Measurements from ENCODE around the gene SPNS2. TPM values are rescaled to one million over a fixed set of nuclear protein-coding genes. Genes with fewer than 3 reads are reported as not detected.

The SPNS2 gene
- total RNA-seq, 1 experiment from 2014 or later, result 1.9 TPM

DNA sequence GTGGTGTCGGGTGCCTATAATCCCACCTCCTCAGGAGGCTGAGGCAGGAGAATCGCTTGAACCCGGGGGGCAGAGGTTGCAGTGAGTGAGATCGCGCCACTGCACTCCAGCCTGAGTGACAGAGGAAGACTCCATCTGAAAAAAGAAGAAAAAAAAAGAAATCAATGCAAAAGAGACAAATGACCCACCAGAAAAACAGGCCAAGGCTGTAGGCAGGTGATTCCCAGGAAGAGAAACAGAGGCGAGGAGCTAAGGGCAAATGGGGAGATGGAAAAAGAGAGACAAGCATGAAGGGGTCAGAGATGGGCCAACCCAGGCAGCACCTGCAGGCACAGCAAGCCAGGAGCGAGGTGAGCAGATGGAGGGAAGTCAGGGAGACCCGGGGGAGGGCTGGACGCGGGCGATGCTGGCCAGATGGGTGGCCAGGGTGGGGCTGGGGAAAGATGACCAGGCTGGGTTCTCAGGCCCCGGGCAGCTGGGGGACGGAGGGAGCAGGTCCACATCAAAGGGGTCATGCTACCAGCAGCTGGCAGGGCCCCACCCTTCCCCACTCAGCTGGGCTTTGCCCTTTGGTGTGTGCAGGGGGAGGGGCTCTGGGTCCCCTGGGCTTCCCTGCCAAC, 31.0 kb downstream of the SPNS2 start:
- Histone ChIP-seq H3K27me3 (ENCODE audit: control insufficient read depth, insufficient read depth, low read length) (no peaks in the 10 kb centered on the region), H3K27ac (ENCODE audit: low read length) (no peak overlapping the region), H3K36me3 (ENCODE audit: control insufficient read depth, insufficient read depth, low read length) (no peaks in the 10 kb centered on the region), H3K4me1 (ENCODE audit: control insufficient read depth, insufficient read depth, low read length) (peaks cover 7% of the 10 kb centered on the region), H3K9me3 (ENCODE audit: control insufficient read depth, insufficient read depth, low read depth, low read length) (no peaks in the 10 kb centered on the region), H3K4me3 (ENCODE audit: low read depth in 2 of 2, low read length in 2 of 2) (no peak overlapping the region)
- TF ChIP-seq POLR2AphosphoS5 (IDR thresholded peaks at IDR 0.05; ENCODE audit: low read depth, low read length), result no peak
- TF ChIP-seq, protein P1, sequence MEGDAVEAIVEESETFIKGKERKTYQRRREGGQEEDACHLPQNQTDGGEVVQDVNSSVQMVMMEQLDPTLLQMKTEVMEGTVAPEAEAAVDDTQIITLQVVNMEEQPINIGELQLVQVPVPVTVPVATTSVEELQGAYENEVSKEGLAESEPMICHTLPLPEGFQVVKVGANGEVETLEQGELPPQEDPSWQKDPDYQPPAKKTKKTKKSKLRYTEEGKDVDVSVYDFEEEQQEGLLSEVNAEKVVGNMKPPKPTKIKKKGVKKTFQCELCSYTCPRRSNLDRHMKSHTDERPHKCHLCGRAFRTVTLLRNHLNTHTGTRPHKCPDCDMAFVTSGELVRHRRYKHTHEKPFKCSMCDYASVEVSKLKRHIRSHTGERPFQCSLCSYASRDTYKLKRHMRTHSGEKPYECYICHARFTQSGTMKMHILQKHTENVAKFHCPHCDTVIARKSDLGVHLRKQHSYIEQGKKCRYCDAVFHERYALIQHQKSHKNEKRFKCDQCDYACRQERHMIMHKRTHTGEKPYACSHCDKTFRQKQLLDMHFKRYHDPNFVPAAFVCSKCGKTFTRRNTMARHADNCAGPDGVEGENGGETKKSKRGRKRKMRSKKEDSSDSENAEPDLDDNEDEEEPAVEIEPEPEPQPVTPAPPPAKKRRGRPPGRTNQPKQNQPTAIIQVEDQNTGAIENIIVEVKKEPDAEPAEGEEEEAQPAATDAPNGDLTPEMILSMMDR (IDR thresholded peaks at IDR 0.05), result no peak
- TF ChIP-seq, protein P2, sequence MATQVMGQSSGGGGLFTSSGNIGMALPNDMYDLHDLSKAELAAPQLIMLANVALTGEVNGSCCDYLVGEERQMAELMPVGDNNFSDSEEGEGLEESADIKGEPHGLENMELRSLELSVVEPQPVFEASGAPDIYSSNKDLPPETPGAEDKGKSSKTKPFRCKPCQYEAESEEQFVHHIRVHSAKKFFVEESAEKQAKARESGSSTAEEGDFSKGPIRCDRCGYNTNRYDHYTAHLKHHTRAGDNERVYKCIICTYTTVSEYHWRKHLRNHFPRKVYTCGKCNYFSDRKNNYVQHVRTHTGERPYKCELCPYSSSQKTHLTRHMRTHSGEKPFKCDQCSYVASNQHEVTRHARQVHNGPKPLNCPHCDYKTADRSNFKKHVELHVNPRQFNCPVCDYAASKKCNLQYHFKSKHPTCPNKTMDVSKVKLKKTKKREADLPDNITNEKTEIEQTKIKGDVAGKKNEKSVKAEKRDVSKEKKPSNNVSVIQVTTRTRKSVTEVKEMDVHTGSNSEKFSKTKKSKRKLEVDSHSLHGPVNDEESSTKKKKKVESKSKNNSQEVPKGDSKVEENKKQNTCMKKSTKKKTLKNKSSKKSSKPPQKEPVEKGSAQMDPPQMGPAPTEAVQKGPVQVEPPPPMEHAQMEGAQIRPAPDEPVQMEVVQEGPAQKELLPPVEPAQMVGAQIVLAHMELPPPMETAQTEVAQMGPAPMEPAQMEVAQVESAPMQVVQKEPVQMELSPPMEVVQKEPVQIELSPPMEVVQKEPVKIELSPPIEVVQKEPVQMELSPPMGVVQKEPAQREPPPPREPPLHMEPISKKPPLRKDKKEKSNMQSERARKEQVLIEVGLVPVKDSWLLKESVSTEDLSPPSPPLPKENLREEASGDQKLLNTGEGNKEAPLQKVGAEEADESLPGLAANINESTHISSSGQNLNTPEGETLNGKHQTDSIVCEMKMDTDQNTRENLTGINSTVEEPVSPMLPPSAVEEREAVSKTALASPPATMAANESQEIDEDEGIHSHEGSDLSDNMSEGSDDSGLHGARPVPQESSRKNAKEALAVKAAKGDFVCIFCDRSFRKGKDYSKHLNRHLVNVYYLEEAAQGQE (IDR thresholded peaks at IDR 0.05; ENCODE audit: insufficient read depth in 1 of 2, low read depth in 2 of 2, low read length in 1 of 2), result no peak
- ATAC-seq (no peak), DNase-seq (ENCODE audit: low read depth, low spot score) (no peak)
- POLR2A ChIA-PET, result no interaction called here
- intact Hi-C loops (cut with micrococcal nuclease; ENCODE audit: unreplicated experiment), result no loop called here
- no TSS peak for BruUV-seq (replicated peaks)
- CTCF ChIA-PET, result interaction anchor here (0.6 kb wide), 1 partner anchor 236 kb away, joined by 3 read pairs; no protein-coding TSS in a partner anchor
- in situ Hi-C loops (cut with HindIII; ENCODE audit: low pct_unique_long_range_greater_than_20kb, low sequenced_read_pairs), result no loop called here

GRCh38 chr17:4530799-4531730, 32.4 kb downstream of the SPNS2 start:
- BruUV-seq (replicated peaks), result no TSS peak
- no peak for DNase-seq (ENCODE audit: low read depth, low spot score)
- peaks cover 12% of the 10 kb centered on the region for H3K4me1 ChIP-seq (ENCODE audit: control insufficient read depth, insufficient read depth, low read length)
- H3K36me3 ChIP-seq (ENCODE audit: control insufficient read depth, insufficient read depth, low read length), result no peaks in the 10 kb centered on the region
- no peaks in the 10 kb centered on the region for H3K27me3 ChIP-seq (ENCODE audit: control insufficient read depth, insufficient read depth, low read length)
- POLR2A ChIA-PET, result no interaction called here
- no peaks in the 10 kb centered on the region for H3K9me3 ChIP-seq (ENCODE audit: control insufficient read depth, insufficient read depth, low read depth, low read length)
- intact Hi-C loops (cut with micrococcal nuclease; ENCODE audit: unreplicated experiment) (no loop called here), in situ Hi-C loops (cut with HindIII; ENCODE audit: low pct_unique_long_range_greater_than_20kb, low sequenced_read_pairs) (no loop called here)
- H3K4me3 ChIP-seq (ENCODE audit: low read depth in 2 of 2, low read length in 2 of 2), result no peak overlapping the region
- ATAC-seq, result no peak
- no peak overlapping the region for H3K27ac ChIP-seq (ENCODE audit: low read length)
- TF ChIP-seq POLR2AphosphoS5 (IDR thresholded peaks at IDR 0.05; ENCODE audit: low read depth, low read length) (no peak), TCF7L2 (IDR thresholded peaks at IDR 0.05; ENCODE audit: low read depth, low read length) (no peak), SIN3A (IDR thresholded peaks at IDR 0.05; ENCODE audit: borderline replicate concordance, insufficient read depth, low read depth, low read length) (no peak)
- TF ChIP-seq, protein P2 (IDR thresholded peaks at IDR 0.05; ENCODE audit: insufficient read depth in 1 of 2, low read depth in 2 of 2, low read length in 1 of 2), result no peak
- TF ChIP-seq, protein P1 (IDR thresholded peaks at IDR 0.05), result no peak
- CTCF ChIA-PET, result no interaction called here

All from Panc1 (cell line).